GM06990 (cell line): ENCODE data around the gene CDK17.

Experiments
- DNase-seq: peaks from one replicate; pipeline ENCODE4 v3.0.0-alpha.2; 2011; ENCODE audit not compliant: insufficient read length; ENCODE audit errors: extremely low read depth
- H3K27me3 ChIP-seq: replicated peaks from 2 replicates; pipeline ENCODE4 v1.6.0; 2011; ENCODE audit warnings: low read length; ENCODE audit not compliant: control insufficient read depth, insufficient read depth
- H3K36me3 ChIP-seq: 2 replicates; pipeline ENCODE4 v1.5.1; 2011; ENCODE audit warnings: low read length; ENCODE audit not compliant: control insufficient read depth, insufficient read depth
- H3K4me3 ChIP-seq: replicated peaks from 2 replicates; pipeline ENCODE4 v1.5.1; 2011; ENCODE audit warnings: low read depth, mild to moderate bottlenecking, control low read depth, low read length
- TF ChIP-seq, protein P1 (sequence below): IDR thresholded peaks from 2 replicates; pipeline ENCODE4 v1.5.1; 2011; ENCODE audit warnings: low read length, control low read depth, mild to moderate bottlenecking, inconsistent platforms; ENCODE audit not compliant: insufficient read depth, poor library complexity, severe bottlenecking

CDK17 gene

DNA sequence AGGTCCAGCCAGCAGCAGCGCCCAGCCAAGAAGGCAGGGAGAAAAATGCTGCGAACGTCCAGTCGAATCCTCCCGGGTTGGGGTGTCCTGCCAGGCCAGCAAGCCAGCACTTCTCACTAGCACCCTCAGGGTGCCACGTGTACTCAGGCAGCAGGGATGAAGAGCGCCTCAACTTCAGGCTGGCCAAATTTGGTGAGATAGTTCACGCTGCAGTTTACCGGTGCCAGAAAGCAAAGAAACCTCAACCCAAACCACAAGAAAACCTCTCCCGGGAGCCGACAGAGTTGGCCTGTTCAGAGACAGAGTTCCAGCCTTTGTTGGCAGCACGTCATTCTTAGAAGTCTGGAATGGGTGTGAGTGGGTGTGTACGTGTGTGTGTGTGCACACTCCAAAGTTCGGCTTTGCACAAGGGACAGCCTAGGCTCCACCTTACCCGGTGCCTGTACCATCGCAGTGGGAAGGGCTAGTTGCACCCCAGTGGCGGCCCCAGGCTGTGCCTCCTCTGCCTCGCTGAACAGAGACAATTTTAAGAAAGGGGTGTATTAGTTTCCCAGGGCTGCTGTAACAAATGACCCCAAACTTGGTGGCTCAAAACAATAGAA is 163.9 kb downstream of the CDK17 start:
- TF ChIP-seq, protein P1, sequence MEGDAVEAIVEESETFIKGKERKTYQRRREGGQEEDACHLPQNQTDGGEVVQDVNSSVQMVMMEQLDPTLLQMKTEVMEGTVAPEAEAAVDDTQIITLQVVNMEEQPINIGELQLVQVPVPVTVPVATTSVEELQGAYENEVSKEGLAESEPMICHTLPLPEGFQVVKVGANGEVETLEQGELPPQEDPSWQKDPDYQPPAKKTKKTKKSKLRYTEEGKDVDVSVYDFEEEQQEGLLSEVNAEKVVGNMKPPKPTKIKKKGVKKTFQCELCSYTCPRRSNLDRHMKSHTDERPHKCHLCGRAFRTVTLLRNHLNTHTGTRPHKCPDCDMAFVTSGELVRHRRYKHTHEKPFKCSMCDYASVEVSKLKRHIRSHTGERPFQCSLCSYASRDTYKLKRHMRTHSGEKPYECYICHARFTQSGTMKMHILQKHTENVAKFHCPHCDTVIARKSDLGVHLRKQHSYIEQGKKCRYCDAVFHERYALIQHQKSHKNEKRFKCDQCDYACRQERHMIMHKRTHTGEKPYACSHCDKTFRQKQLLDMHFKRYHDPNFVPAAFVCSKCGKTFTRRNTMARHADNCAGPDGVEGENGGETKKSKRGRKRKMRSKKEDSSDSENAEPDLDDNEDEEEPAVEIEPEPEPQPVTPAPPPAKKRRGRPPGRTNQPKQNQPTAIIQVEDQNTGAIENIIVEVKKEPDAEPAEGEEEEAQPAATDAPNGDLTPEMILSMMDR = no peak
- Histone ChIP-seq H3K4me3 (no peak overlapping the region), H3K36me3 (no peaks in the 10 kb centered on the region; the same call in 1 of the 2 replicates), H3K27me3 (no peaks in the 10 kb centered on the region)
- no peak for DNase-seq

DNA sequence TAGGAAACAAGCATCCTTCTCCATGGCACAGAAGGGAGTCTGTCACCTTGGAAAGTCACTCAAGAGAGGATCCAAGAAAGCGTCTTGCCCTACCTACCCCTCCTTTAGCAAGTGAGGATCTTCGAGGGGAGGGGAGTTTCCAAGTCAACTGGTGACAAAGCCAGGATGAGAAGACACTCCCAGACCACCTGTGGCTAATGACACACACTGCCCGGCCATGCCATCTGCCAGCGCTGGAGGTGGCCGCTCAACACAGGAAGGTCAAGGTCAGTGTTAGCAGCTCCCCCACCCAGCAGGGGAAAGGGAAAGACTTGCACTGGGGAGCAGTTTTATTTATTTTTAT is 164.8 kb downstream of the CDK17 start:
- TF ChIP-seq, protein P1 = no peak
- H3K36me3 ChIP-seq = no peaks in the 10 kb centered on the region; the same call in 1 of the 2 replicates
- DNase-seq = no peak
- no peaks in the 10 kb centered on the region for H3K27me3 ChIP-seq
- no peak overlapping the region for H3K4me3 ChIP-seq

DNA sequence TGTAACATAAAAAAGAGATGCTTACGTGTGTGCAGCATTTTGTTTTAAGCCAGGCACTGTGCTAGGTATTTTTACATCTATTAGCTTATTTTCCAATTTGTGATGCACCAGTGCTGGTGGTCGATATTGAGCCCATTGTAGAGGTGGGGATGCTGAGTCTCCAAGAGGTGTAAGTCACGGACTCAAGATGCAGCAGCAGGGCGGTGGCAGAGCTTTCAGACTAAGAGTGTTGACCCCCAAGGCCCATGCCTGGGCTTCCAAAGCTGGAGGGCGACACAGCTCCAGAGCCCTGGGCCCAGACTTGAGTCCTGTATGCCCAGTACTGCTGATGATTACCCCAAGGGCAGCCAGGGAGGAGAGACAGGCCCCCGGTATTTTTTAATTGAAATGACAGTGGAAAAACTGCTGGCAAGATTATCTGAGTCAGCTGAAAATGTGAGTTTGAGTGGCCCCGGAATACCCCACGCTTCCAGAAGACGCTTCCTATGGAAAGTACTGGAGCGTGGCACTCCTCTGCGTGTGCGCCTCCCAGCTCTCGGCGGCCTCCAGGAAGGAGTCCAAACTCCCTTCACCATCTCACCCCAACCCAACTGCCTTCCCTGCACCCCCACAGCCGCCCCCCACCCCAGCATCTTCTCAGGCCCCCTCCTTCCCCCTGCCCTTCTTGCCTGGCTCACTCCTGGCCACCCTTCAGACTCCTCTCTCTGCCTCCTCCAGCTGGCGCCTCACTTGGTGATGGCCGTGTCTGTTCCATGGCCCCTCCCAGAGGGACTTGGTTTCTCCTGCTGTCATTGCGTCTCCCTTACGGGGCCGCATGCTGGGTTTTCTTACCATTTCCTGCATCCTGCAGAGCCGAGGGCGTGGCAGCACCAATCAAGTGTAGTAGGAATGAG is 165.4 kb downstream of the CDK17 start:
- DNase-seq = no peak
- Histone ChIP-seq H3K36me3 (no peaks in the 10 kb centered on the region; the same call in 1 of the 2 replicates), H3K4me3 (no peak overlapping the region), H3K27me3 (no peaks in the 10 kb centered on the region)
- TF ChIP-seq, protein P1 = no peak

GRCh38 chr12:96233939-96234461 is 166.2 kb downstream of the CDK17 start:
- no peak overlapping the region for H3K4me3 ChIP-seq
- TF ChIP-seq, protein P1 = no peak
- no peak for DNase-seq
- H3K27me3 ChIP-seq = no peaks in the 10 kb centered on the region
- no peaks in the 10 kb centered on the region; the same call in 1 of the 2 replicates for H3K36me3 ChIP-seq

DNA sequence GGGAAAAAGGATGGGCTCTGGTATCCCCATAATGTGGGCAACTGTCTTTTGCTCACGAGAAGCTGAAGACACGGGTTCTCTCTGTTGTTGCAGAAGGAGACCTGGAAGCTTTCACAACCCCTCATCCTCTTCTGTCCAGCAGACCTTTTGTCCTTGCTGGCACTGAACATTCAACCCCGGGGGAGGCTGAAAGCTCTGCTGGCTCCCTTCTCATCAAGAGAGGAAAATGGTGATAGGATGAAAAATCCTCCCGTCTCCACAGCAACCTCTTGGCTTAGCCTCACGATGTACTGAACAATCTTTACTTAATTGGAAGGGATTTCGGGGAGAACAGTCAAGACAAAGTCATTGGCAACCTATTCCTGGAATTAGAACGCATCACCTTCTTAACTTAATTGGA is 167.1 kb downstream of the CDK17 start:
- H3K36me3 ChIP-seq = no peaks in the 10 kb centered on the region; the same call in 1 of the 2 replicates
- H3K27me3 ChIP-seq = no peaks in the 10 kb centered on the region
- TF ChIP-seq, protein P1 = no peak
- no peak overlapping the region for H3K4me3 ChIP-seq
- DNase-seq = no peak
